SH-SY5Y (cell line): ENCODE measurements around the gene ADCY5.

Source experiments
- GATA2 ChIP-seq: IDR thresholded peaks from 2 replicates; pipeline ENCODE4 v1.6.1; 2011; ENCODE audit warnings: mild to moderate bottlenecking, low read depth, low read length
- GATA3 ChIP-seq: IDR thresholded peaks from 2 replicates; pipeline ENCODE4 v1.6.1; 2011; ENCODE audit warnings: low read depth, mild to moderate bottlenecking, low read length, moderate library complexity

- TF ChIP-seq GATA2 (no peak), GATA3 (no peak)
Observed at GRCh38 chr3:123256256-123256655, 192.6 kb downstream of the ADCY5 start.
